Measurements from ENCODE around the gene CNOT6L. TPM values are rescaled to one million over a fixed set of nuclear protein-coding genes. Genes with fewer than 3 reads are reported as not detected.
A peak's percentile ranks its signal among the peaks of the same experiment; 100 is the strongest.

The CNOT6L gene
- total and polyA plus RNA-seq, 7 experiments from 2014 or later: 50.5 to 212 (median 142) TPM

DNA sequence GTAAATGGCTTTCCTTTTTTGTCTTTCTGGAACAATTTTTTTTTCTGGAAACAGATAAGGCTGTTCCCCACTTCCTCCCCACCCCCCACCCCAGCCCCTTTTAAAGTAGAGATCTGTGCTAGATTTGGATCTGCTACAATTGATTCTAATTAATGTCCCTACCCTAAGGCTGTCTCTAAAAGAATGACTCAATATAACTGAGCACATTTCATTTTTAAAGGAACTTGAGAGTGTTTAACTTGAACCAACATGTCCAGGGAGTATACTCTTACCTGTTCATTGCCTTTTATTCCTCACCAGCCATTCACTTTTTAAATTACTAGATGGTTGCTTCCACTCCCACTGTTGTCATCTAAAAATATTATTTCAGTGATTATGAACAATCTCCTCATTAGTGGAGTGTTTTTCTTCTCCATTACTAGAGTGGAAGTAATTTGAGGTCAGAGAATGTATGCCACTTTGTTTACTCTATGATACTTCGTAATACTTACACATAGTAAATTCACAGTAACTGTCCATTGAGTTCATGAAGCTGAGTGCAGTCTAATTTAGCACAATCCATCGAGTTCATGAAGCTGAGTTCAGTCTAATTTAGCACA, 14.1 kb upstream of the CNOT6L start:
- H3K4me1 Mint-ChIP-seq: peaks cover 0 to 30% (median 18%) of the 10 kb centered on the region in 7 donors
- ATAC-seq: no peak

DNA sequence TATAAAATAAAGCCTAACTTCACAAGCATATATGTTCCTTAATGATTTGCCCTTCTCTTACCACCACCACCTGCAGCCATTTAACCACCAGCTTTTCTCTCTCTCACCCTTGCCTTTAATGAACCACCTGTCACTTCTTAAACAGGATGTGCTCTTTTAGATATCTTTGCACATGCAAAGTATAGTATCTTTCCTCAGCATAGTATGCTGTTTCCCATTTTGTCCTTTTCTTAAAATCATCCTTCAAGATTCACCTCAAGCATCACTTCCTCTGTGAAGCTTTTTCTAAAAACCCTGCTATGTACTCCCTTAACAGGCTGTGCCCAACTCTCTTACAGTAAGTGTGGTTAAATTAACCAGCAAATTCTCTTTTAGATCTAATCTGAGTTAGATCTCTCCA, 8.2 kb upstream of the CNOT6L start:
- H3K27me3 ChIP-seq (ENCODE audit: control insufficient read depth in 2 of 2, insufficient read depth in 2 of 2, low read length in 2 of 2): no peaks in the 10 kb centered on the region
- peaks cover 37 to 42% of the 10 kb centered on the region in 2 donors for H3K4me1 ChIP-seq (ENCODE audit: control insufficient read depth in 2 of 2, insufficient read depth in 2 of 2, low read length in 2 of 2)
- H3K27ac ChIP-seq (ENCODE audit: low read depth, low read length): peak overlapping the region; percentile 52
- no peaks in the 10 kb centered on the region for H3K9me3 ChIP-seq (ENCODE audit: control insufficient read depth in 2 of 3, low read length in 3 of 3)
- no peaks in the 10 kb centered on the region for H3K36me3 ChIP-seq (ENCODE audit: control insufficient read depth in 2 of 3, insufficient read depth in 3 of 3, low read length in 3 of 3)
- DNase-seq (peak in 6 of 9 donors; percentile 43 to 70 (median 58)), ATAC-seq (peak; percentile 84)
- peak overlapping the region in 9 of 10 donors; percentile 21 to 77 (median 52) for H3K4me3 Mint-ChIP-seq
- H3K27me3 Mint-ChIP-seq: no peaks in the 10 kb centered on the region
- intact Hi-C loops (cut with micrococcal nuclease): loop anchor here in 1 of 2 donors (1.0 to 10.0 kb wide), 2 partner anchors 21 to 1613 kb away; partner anchors contain the start of gene SCARB2
- ChIA-PET CTCF (interaction anchor here (0.8 to 2.1 kb wide), 4 partner anchors 10 to 26 kb away, joined by 3 to 6 read pairs (median 3); no protein-coding TSS in a partner anchor), POLR2A (interaction anchor here (0.7 to 6.7 kb wide), 8 partner anchors 9 to 33 kb away, joined by 3 to 122 read pairs (median 5); partner anchors contain the start of genes CNOT6L and MRPL1)
- peak overlapping the region; percentile 57 to 95 (median 85) for H3K27ac Mint-ChIP-seq
- no peaks in the 10 kb centered on the region for H3K9me3 Mint-ChIP-seq
- peaks cover 0 to 5% (median 0%) of the 10 kb centered on the region in 5 donors for H3K36me3 Mint-ChIP-seq
- peaks cover 19 to 64% (median 56%) of the 10 kb centered on the region in 7 donors for H3K4me1 Mint-ChIP-seq
- H3K4me3 ChIP-seq (ENCODE audit: low read length): no peak overlapping the region

More for the DNA sequence above, 14.1 kb upstream of the CNOT6L start:
- peaks cover 0 to 3% (median 0%) of the 10 kb centered on the region in 5 donors for H3K27me3 Mint-ChIP-seq
- H3K9me3 Mint-ChIP-seq: no peaks in the 10 kb centered on the region
- Histone ChIP-seq H3K4me3 (ENCODE audit: low read length) (no peak overlapping the region), H3K27ac (ENCODE audit: low read depth, low read length) (no peak overlapping the region), H3K9me3 (ENCODE audit: control insufficient read depth in 2 of 3, low read length in 3 of 3) (no peaks in the 10 kb centered on the region), H3K4me1 (ENCODE audit: control insufficient read depth in 2 of 2, insufficient read depth in 2 of 2, low read length in 2 of 2) (peaks cover 5% of the 10 kb centered on the region in 2 donors), H3K36me3 (ENCODE audit: control insufficient read depth in 2 of 3, insufficient read depth in 3 of 3, low read length in 3 of 3) (no peaks in the 10 kb centered on the region), H3K27me3 (ENCODE audit: control insufficient read depth in 2 of 2, insufficient read depth in 2 of 2, low read length in 2 of 2) (no peaks in the 10 kb centered on the region)
- H3K27ac Mint-ChIP-seq: no peak overlapping the region
- intact Hi-C loops (cut with micrococcal nuclease): no loop called here
- H3K36me3 Mint-ChIP-seq: no peaks in the 10 kb centered on the region
- H3K4me3 Mint-ChIP-seq: no peak overlapping the region
- no peak for DNase-seq
- ChIA-PET POLR2A (interaction anchor here (0.8 to 1.6 kb wide), 4 partner anchors 13 to 29 kb away, joined by 3 to 5 read pairs (median 4); partner anchors contain the start of gene MRPL1), CTCF (no interaction called here)

DNA sequence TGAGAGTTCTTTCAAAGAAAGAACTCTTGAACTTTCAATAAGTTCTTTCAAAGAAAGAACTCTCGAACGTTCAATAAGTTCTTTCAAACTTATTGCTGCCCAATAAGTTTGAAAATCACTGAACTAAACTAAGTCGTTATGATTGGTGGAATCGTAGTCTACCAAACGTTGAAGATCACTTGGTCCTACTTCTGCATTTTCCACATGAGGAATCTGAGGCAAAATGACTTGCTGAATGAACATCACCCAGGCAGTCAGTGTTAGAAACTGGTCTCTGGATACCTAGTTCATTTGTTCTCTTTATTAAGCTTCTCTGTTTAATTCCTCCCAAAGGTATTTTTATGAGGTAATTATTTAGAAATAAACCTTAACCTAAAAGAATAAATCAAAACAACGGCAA, 7.1 kb upstream of the CNOT6L start:
- H3K9me3 ChIP-seq (ENCODE audit: control insufficient read depth in 2 of 3, low read length in 3 of 3): no peaks in the 10 kb centered on the region
- ATAC-seq: no peak
- no peaks in the 10 kb centered on the region for H3K9me3 Mint-ChIP-seq
- no peaks in the 10 kb centered on the region for H3K27me3 Mint-ChIP-seq
- DNase-seq: no peak
- H3K36me3 Mint-ChIP-seq: peaks cover 0 to 6% (median 0%) of the 10 kb centered on the region in 5 donors
- intact Hi-C loops (cut with micrococcal nuclease): loop anchor here in 1 of 2 donors (10.0 kb wide), 1 partner anchor 1611 kb away; the partner anchor contains the start of gene SCARB2
- CTCF ChIA-PET: interaction anchor here (1.2 to 2.1 kb wide), 2 partner anchors 12 to 27 kb away, joined by 3 to 6 read pairs; no protein-coding TSS in a partner anchor
- POLR2A ChIA-PET: interaction anchor here (0.9 to 6.7 kb wide), 7 partner anchors 9 to 34 kb away, joined by 3 to 122 read pairs (median 4); partner anchors contain the start of gene MRPL1
- no peak overlapping the region for H3K4me3 ChIP-seq (ENCODE audit: low read length)
- peaks cover 47 to 52% of the 10 kb centered on the region in 2 donors for H3K4me1 ChIP-seq (ENCODE audit: control insufficient read depth in 2 of 2, insufficient read depth in 2 of 2, low read length in 2 of 2)
- no peaks in the 10 kb centered on the region for H3K36me3 ChIP-seq (ENCODE audit: control insufficient read depth in 2 of 3, insufficient read depth in 3 of 3, low read length in 3 of 3)
- H3K27ac Mint-ChIP-seq: peak overlapping the region in 6 of 9 donors; percentile 41 to 95 (median 86)
- H3K4me1 Mint-ChIP-seq: peaks cover 27 to 75% (median 66%) of the 10 kb centered on the region in 7 donors
- no peaks in the 10 kb centered on the region for H3K27me3 ChIP-seq (ENCODE audit: control insufficient read depth in 2 of 2, insufficient read depth in 2 of 2, low read length in 2 of 2)
- peak overlapping the region; percentile 52 for H3K27ac ChIP-seq (ENCODE audit: low read depth, low read length)
- H3K4me3 Mint-ChIP-seq: peak overlapping the region in 1 of 10 donors; percentile 52

DNA sequence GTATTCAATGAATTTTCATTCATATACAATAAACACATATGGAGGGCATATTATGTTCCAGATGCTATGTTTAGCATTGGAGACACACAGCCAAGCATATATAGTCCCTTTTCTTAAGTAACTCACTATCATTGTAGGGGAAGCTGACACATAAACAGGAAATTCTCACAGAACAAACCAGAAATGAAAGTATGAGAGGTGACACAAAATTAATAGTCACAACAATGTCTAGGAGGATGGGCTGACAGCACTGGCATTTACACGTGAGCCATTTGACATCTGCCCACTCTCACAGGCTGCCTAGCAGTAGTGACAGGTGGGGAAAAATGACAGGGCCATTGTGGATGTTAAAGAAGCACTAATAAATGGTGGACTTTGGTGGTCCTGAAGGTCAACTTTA, 2.6 kb upstream of the CNOT6L start:
- H3K36me3 ChIP-seq (ENCODE audit: control insufficient read depth in 2 of 3, insufficient read depth in 3 of 3, low read length in 3 of 3): peaks cover 0 to 11% (median 0%) of the 10 kb centered on the region in 3 experiments
- peak; percentile 10 for ATAC-seq
- intact Hi-C loops (cut with micrococcal nuclease): loop anchor here (1.0 to 10.0 kb wide), 10 partner anchors 13 to 1607 kb away; partner anchors contain the start of genes BMP2K (in 2 of the 2), CCNG2 (in 1 of the 2), PAQR3 (in 1 of the 2) and SCARB2 (in 1 of the 2)
- Mint-ChIP-seq H3K9me3 (peaks cover 0 to 11% (median 0%) of the 10 kb centered on the region in 11 donors), H3K4me3 (peak overlapping the region; percentile 93 to 99 (median 96)), H3K4me1 (peaks cover 30 to 69% (median 54%) of the 10 kb centered on the region in 7 donors), H3K36me3 (peaks cover 0 to 21% (median 8%) of the 10 kb centered on the region in 5 donors), H3K27me3 (peaks cover 0 to 2% (median 0%) of the 10 kb centered on the region in 5 donors), H3K27ac (peak overlapping the region; percentile 88 to 100 (median 99))
- ChIA-PET CTCF (interaction anchor here (2.7 kb wide), 1 partner anchor 39 kb away, joined by 29 read pairs; the partner anchor contains the start of gene MRPL1), POLR2A (interaction anchor here (1.2 to 6.4 kb wide), 7 partner anchors 8 to 40 kb away, joined by 4 to 531 read pairs (median 22); partner anchors contain the start of gene MRPL1)
- peak overlapping the region; percentile 100 for H3K27ac ChIP-seq (ENCODE audit: low read depth, low read length)
- H3K9me3 ChIP-seq (ENCODE audit: control insufficient read depth in 2 of 3, low read length in 3 of 3): no peaks in the 10 kb centered on the region
- no peaks in the 10 kb centered on the region for H3K27me3 ChIP-seq (ENCODE audit: control insufficient read depth in 2 of 2, insufficient read depth in 2 of 2, low read length in 2 of 2)
- H3K4me1 ChIP-seq (ENCODE audit: control insufficient read depth in 2 of 2, insufficient read depth in 2 of 2, low read length in 2 of 2): peaks cover 39 to 40% of the 10 kb centered on the region in 2 donors
- peak overlapping the region; percentile 93 for H3K4me3 ChIP-seq (ENCODE audit: low read length)
- DNase-seq: peak in 7 of 9 donors; percentile 51 to 74 (median 67)

DNA sequence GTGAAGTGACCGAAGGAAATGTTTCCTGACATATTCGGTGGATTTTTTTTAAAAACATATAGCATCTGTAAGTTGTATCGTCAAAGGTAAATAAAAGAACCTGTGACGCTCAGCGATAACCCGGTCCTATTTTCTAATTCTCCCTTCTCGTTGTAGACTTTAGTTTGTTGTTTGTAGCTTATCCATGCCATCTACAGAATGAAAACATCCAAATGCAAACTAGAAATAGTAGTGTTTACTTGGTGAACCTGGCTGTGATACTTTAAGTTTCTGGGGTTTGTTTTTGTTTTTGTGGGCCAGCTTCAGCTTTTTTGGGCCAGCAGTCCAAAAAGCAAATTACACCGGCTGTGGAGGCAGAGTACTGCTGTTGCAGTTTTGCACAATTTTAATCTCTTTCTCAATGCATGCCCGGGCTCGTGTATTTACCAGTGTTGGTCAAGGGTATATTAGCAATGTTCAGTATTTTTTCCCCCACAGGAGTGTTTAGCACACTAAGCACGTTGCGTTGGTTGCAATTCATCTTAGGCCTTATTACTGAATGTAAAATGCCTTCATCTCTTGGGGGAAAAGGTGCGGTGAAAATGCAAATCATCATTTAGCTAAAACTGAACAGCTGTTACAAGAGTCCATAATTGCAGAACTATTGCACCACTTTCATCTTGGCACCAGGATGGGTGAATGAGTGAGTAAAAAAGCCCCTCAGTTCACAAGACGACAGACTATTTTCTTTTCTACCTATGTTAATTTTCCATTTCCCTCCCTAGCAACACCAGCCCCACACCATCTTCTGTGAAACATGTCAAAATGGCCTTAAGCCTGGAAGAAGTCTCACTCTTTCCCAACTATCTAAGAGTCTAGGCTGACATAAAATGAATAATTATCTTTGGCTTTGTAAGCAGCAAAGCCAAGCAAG, 1.7 kb upstream of the CNOT6L start:
- H3K36me3 Mint-ChIP-seq: peaks cover 0 to 22% (median 8%) of the 10 kb centered on the region in 5 donors
- no peaks in the 10 kb centered on the region for H3K9me3 ChIP-seq (ENCODE audit: control insufficient read depth in 2 of 3, low read length in 3 of 3)
- POLR2A ChIA-PET: interaction anchor here (0.7 to 6.4 kb wide), 22 partner anchors 9 to 1830 kb away, joined by 3 to 531 read pairs (median 4); partner anchors contain the start of genes MRPL1 and SDAD1
- peaks cover 0 to 2% (median 0%) of the 10 kb centered on the region in 5 donors for H3K27me3 Mint-ChIP-seq
- peaks cover 31 to 69% (median 53%) of the 10 kb centered on the region in 7 donors for H3K4me1 Mint-ChIP-seq
- no peak for ATAC-seq
- H3K4me1 ChIP-seq (ENCODE audit: control insufficient read depth in 2 of 2, insufficient read depth in 2 of 2, low read length in 2 of 2): peaks cover 32 to 39% of the 10 kb centered on the region in 2 donors
- peaks cover 0 to 11% (median 0%) of the 10 kb centered on the region in 3 experiments for H3K36me3 ChIP-seq (ENCODE audit: control insufficient read depth in 2 of 3, insufficient read depth in 3 of 3, low read length in 3 of 3)
- peak overlapping the region; percentile 100 for H3K27ac ChIP-seq (ENCODE audit: low read depth, low read length)
- CTCF ChIA-PET: interaction anchor here (0.9 to 2.7 kb wide), 5 partner anchors 32 to 40 kb away, joined by 3 to 29 read pairs (median 5); partner anchors contain the start of gene MRPL1
- peak overlapping the region; percentile 93 to 99 (median 96) for H3K4me3 Mint-ChIP-seq
- intact Hi-C loops (cut with micrococcal nuclease): loop anchor here (1.0 to 10.0 kb wide), 15 partner anchors 7 to 1606 kb away; partner anchors contain the start of genes BMP2K (in 2 of the 2), MRPL1 (in 2 of the 2), CCNG2 (in 1 of the 2) and PAQR3 (in 1 of the 2)
- DNase-seq: peak in 2 of 9 donors; percentile 39 to 79
- H3K27ac Mint-ChIP-seq: peak overlapping the region; percentile 88 to 100 (median 99)
- no peaks in the 10 kb centered on the region for H3K27me3 ChIP-seq (ENCODE audit: control insufficient read depth in 2 of 2, insufficient read depth in 2 of 2, low read length in 2 of 2)
- H3K4me3 ChIP-seq (ENCODE audit: low read length): peak overlapping the region; percentile 93
- peaks cover 0 to 11% (median 0%) of the 10 kb centered on the region in 11 donors for H3K9me3 Mint-ChIP-seq

Data from naive thymus-derived CD4-positive, alpha-beta T cell (primary cell).